Karpas-422 (cell line): ENCODE data around the gene SIAH2. TPM values are rescaled to one million over a fixed set of nuclear protein-coding genes. Genes with fewer than 3 reads are reported as not detected.
A peak's percentile ranks its signal among the peaks of the same experiment; 100 is the strongest.

ENCODE experiments used
- DNase-seq: peaks from one replicate; pipeline ENCODE4 v3.0.0-alpha.2; 2015
- H2AFZ ChIP-seq: fragments of 200-600 bp; sonication (generic); 2 replicates; pipeline ENCODE4 v1.6.1; 2014; ENCODE audit warnings: antibody characterized with exemption, low read length, mixed read lengths
- H3K27ac ChIP-seq: fragments of 200-600 bp; sonication (generic); 2 replicates; pipeline ENCODE4 v1.5.1; 2014; ENCODE audit warnings: mild to moderate bottlenecking, low read length, moderate library complexity
- H3K27me3 ChIP-seq: fragments of 200-600 bp; sonication (generic); 2 replicates; pipeline ENCODE4 v1.6.1; 2014; ENCODE audit warnings: low read length, mixed read lengths
- H3K36me3 ChIP-seq: fragments of 200-600 bp; sonication (generic); 2 replicates; pipeline ENCODE4 v1.6.1; 2014; ENCODE audit warnings: low read length, mixed read lengths; ENCODE audit not compliant: insufficient read depth
- H3K4me1 ChIP-seq: fragments of 200-600 bp; sonication (generic); 2 replicates; pipeline ENCODE4 v1.6.1; 2014; ENCODE audit warnings: mild to moderate bottlenecking, low read length, mixed read lengths
- H3K4me2 ChIP-seq: fragments of 200-600 bp; sonication (generic); 2 replicates; pipeline ENCODE4 v1.6.1; 2014; ENCODE audit warnings: low read length, low read depth, mild to moderate bottlenecking; ENCODE audit not compliant: poor library complexity, severe bottlenecking
- H3K4me3 ChIP-seq: fragments of 200-600 bp; sonication (generic); 2 replicates; pipeline ENCODE4 v1.5.1; 2014; ENCODE audit warnings: mild to moderate bottlenecking, antibody characterized with exemption, low read length, mixed read lengths
- H3K79me2 ChIP-seq: fragments of 200-600 bp; sonication (generic); 2 replicates; pipeline ENCODE4 v1.6.1; 2014; ENCODE audit warnings: mild to moderate bottlenecking, low read length, mixed read lengths
- H3K9ac ChIP-seq: fragments of 200-600 bp; sonication (generic); 2 replicates; pipeline ENCODE4 v1.6.0; 2014; ENCODE audit warnings: low read length
- H3K9me2 ChIP-seq: fragments of 200-600 bp; sonication (generic), shearing (Covaris generic); replicated peaks from 2 replicates; pipeline ENCODE4 v1.6.0; 2014; ENCODE audit warnings: mild to moderate bottlenecking, low read length, moderate library complexity; ENCODE audit not compliant: insufficient read depth
- H3K9me3 ChIP-seq: fragments of 300-700, 200-600 bp; sonication (generic); 2 replicates; pipeline ENCODE4 v1.6.1; 2014; ENCODE audit warnings: low read length, mixed read lengths
- H4K20me1 ChIP-seq: fragments of 200-600 bp; sonication (generic); 2 replicates; pipeline ENCODE4 v1.6.1; 2014; ENCODE audit warnings: mild to moderate bottlenecking, antibody characterized with exemption, low read length, low read depth; ENCODE audit not compliant: insufficient read depth
- total RNA-seq: library from RNA; depleted of rRNA; stranded (reverse); fragments of >200 nt; shearing (Covaris generic); gene quantifications from 2 replicates; pipeline ENCODE4 v1.2.3, GENCODE V29; 2014; ENCODE audit warnings: low replicate concordance

The SIAH2 gene
- total RNA-seq, 1 experiment from 2014 or later: 160 TPM

DNA sequence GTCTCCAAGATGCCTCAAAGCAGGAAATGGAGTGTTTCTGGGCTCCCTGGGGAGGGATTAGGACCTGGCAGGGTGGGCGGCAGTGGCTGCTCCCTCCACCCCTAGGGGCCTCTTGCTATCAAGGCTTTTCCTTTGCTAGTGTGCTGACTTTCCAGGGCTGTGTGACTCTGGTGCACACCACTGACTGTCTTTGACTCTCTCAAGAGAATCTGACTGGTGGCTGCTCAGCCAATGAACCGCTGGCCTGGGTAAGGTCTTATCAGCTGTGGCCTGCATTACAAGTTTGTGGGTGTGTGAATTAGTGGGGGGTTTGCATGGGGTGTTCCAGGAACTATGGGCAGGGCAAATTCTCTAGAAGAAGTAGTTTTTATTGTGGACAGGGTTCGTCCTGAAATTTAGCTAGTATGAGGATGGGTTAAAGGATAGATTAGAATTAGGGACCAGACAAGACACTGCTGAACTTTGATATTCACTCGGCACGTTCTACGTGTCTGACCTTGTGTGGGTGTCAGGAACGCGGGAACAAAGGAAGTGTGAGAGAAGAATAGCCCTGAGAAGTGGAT lies 29.5 kb downstream of the SIAH2 start:
- peaks cover 43% of the 10 kb centered on the region for H3K4me1 ChIP-seq
- H3K9me3 ChIP-seq: no peaks in the 10 kb centered on the region
- H3K9me2 ChIP-seq: no peaks in the 10 kb centered on the region
- no peak overlapping the region for H3K9ac ChIP-seq
- H3K36me3 ChIP-seq: peaks cover 12% of the 10 kb centered on the region; the same call in 1 of the 2 replicates
- peaks cover 11% of the 10 kb centered on the region for H3K79me2 ChIP-seq
- H2AFZ ChIP-seq: no peak overlapping the region
- peak; percentile 68 for DNase-seq
- no peaks in the 10 kb centered on the region for H3K27me3 ChIP-seq
- H3K27ac ChIP-seq: no peak overlapping the region
- H4K20me1 ChIP-seq: peaks cover 49% of the 10 kb centered on the region
- no peak overlapping the region for H3K4me3 ChIP-seq
- no peak overlapping the region for H3K4me2 ChIP-seq

DNA sequence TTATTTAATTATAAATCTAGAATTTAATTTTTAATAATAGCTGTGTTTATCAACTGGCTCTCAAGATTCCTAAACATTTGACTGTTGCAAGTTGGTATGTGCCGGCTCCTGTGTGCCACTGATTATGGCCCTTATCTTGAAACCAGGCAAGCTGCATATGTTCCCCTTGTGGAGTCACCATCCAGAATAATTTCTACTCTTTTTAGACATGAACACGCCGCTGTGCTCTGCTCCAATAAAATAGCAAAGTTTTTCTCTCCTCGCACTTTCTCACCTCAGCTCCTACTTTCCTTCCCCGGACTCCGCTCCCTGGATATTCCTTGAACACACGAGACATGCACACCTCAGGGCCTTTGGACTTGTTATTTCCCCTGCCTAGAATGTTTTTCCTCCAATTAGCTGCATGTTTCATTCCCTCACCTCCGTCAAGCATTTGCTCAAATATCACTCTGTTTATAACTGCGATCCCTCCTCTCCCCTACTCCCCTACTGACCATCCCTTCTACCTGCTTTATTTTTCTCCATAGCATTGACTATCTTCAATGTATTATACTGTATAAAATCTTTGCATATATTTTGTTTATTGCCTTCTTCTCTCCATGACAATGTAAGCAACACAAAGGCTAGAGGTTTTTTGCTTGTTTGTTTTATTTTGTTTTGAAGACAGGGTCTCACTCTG lies 33.1 kb downstream of the SIAH2 start:
- H3K79me2 ChIP-seq: peaks cover 3% of the 10 kb centered on the region; the same call in 1 of the 2 replicates
- H3K36me3 ChIP-seq: peaks cover 6% of the 10 kb centered on the region; the same call in 1 of the 2 replicates
- no peak overlapping the region for H3K4me3 ChIP-seq
- no peak for DNase-seq
- no peak overlapping the region for H2AFZ ChIP-seq
- H4K20me1 ChIP-seq: peaks cover 18% of the 10 kb centered on the region
- H3K4me2 ChIP-seq: no peak overlapping the region
- no peaks in the 10 kb centered on the region for H3K27me3 ChIP-seq
- peaks cover 18% of the 10 kb centered on the region for H3K4me1 ChIP-seq
- H3K27ac ChIP-seq: no peak overlapping the region
- no peaks in the 10 kb centered on the region for H3K9me2 ChIP-seq
- H3K9ac ChIP-seq: no peak overlapping the region
- no peaks in the 10 kb centered on the region for H3K9me3 ChIP-seq

DNA sequence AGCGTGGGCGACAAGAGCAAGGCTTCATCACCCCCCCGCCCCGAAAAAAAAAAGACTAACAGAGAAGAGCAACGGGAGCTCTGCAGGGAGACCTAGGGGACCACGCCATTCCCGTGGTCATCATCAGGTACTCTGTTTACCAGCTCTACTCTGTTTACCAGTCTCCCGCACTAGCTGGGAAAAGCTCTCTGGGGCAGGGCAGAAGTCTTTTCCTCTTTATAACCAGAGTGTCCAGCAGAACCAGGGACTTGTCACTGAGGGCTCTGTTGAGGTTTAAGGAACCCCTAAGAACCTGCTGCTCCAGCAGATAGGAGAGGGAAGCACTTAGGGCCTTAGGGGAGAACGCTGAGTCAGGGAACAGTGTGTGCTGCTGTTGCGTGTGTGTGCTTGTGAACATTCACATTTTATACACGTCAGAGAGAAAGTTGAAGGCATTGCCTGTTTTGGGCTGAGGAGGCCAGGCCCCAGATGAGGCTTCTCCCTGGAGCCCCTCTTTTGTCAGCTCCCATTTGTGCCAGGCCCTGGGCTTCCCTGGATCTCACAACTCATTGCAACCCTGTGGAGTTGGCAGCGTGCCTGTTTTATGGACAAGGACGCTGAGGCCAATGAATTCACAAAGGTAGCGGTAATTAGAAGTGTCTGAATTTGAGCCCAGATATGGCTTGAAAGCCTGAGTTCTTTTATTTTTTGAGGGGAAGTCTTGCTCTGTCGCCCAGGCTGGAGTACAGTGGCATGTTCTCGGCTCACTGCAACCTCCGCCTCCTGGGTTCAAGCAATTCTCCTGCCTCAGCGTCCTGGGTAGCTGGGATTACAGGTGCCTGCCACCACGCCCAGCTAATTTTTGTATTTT lies 35.1 kb downstream of the SIAH2 start:
- Histone ChIP-seq H3K4me2 (no peak overlapping the region), H3K9ac (no peak overlapping the region), H3K9me2 (no peaks in the 10 kb centered on the region), H3K27me3 (no peaks in the 10 kb centered on the region), H3K9me3 (no peaks in the 10 kb centered on the region), H2AFZ (no peak overlapping the region), H4K20me1 (peaks cover 4% of the 10 kb centered on the region; the same call in 1 of the 2 replicates), H3K36me3 (0 out of 2 replicates have a peak, but pooled peaks cover 3% of the 10 kb centered on the region), H3K27ac (no peak overlapping the region), H3K79me2 (peaks cover 3% of the 10 kb centered on the region; the same call in 1 of the 2 replicates), H3K4me1 (peaks cover 17% of the 10 kb centered on the region), H3K4me3 (no peak overlapping the region)
- DNase-seq: no peak

DNA sequence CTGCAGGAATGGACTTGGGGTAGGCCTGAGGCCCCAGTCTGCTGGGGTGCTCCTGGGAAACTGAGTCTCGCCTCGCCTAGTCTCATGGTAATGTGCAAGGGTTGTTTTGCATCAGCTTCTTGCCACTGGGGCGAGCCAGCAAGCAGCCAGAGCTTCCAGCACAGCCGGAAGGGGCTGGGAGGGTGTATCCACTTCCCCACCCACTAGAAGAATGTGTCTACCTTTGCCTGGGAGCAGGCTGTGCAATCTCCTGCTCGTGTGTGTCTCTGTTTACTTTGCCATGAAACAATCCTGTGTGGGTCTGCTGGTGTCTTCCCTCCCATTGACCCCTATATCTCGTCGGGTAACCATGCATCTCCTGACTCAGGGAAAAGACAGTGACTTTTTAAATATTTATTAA lies 37.4 kb downstream of the SIAH2 start:
- peak; percentile 40 for DNase-seq
- no peaks in the 10 kb centered on the region for H3K9me2 ChIP-seq
- H3K79me2 ChIP-seq: no peaks in the 10 kb centered on the region
- H3K4me1 ChIP-seq: peaks cover 32% of the 10 kb centered on the region
- H3K9me3 ChIP-seq: no peaks in the 10 kb centered on the region
- H3K36me3 ChIP-seq: no peaks in the 10 kb centered on the region
- no peak overlapping the region for H3K27ac ChIP-seq
- no peak overlapping the region for H3K4me2 ChIP-seq
- H4K20me1 ChIP-seq: no peaks in the 10 kb centered on the region
- H3K27me3 ChIP-seq: no peaks in the 10 kb centered on the region
- H3K4me3 ChIP-seq: no peak overlapping the region
- H3K9ac ChIP-seq: no peak overlapping the region
- no peak overlapping the region for H2AFZ ChIP-seq

DNA sequence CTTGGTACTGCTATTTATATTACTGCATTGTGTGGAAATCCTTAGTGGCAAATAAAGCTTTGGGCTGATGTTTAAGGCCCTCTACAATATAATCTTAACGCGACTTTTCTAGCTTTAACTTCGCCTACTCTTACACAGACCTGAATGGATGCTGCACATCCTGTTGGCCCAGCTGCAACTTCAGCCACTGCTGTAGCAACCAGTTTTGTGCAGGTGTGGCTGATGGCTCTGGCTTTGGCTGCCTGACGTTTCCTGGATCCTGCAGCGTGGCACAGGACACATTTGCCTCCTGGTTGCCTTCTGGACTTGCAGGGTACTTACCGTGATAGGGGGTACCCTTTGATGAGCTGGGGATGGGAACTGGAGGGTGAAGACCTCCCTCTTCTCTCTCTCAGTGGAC lies 39.0 kb downstream of the SIAH2 start:
- H3K4me1 ChIP-seq: peaks cover 32% of the 10 kb centered on the region
- no peak overlapping the region for H2AFZ ChIP-seq
- no peak overlapping the region for H3K4me2 ChIP-seq
- H3K9ac ChIP-seq: no peak overlapping the region
- no peak overlapping the region for H3K4me3 ChIP-seq
- H3K9me3 ChIP-seq: no peaks in the 10 kb centered on the region
- DNase-seq: no peak
- no peak overlapping the region for H3K27ac ChIP-seq
- no peaks in the 10 kb centered on the region for H3K36me3 ChIP-seq
- H3K9me2 ChIP-seq: no peaks in the 10 kb centered on the region
- H4K20me1 ChIP-seq: no peaks in the 10 kb centered on the region
- no peaks in the 10 kb centered on the region for H3K79me2 ChIP-seq
- H3K27me3 ChIP-seq: no peaks in the 10 kb centered on the region

DNA sequence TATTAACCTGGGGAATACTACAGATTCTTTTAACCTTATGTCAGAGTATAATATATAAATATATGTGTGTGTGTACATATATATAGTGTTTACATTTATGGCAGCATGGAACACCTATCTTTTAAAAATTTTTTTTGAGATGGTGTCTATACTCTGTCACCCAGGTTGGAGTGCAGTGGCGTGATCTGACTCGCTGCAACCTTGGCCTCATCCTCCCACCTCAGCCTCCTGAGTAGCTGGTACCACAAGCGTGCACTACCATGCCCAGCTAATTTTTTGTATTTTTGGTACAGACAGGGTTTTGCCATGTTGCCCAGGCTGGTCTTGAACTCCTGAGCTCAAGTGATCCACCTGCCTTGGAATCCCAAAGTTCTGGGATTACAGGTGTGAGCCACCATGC lies 40.7 kb downstream of the SIAH2 start:
- Histone ChIP-seq H3K4me2 (peak overlapping the region; percentile 50), H3K27me3 (no peaks in the 10 kb centered on the region), H4K20me1 (no peaks in the 10 kb centered on the region), H3K27ac (0 out of 2 replicates have a peak overlapping the region, but pooled peaks have one; percentile 6), H2AFZ (no peak overlapping the region), H3K9me3 (no peaks in the 10 kb centered on the region), H3K4me1 (peaks cover 32% of the 10 kb centered on the region), H3K4me3 (no peak overlapping the region), H3K79me2 (no peaks in the 10 kb centered on the region), H3K9ac (no peak overlapping the region), H3K36me3 (no peaks in the 10 kb centered on the region), H3K9me2 (no peaks in the 10 kb centered on the region)
- DNase-seq: no peak

DNA sequence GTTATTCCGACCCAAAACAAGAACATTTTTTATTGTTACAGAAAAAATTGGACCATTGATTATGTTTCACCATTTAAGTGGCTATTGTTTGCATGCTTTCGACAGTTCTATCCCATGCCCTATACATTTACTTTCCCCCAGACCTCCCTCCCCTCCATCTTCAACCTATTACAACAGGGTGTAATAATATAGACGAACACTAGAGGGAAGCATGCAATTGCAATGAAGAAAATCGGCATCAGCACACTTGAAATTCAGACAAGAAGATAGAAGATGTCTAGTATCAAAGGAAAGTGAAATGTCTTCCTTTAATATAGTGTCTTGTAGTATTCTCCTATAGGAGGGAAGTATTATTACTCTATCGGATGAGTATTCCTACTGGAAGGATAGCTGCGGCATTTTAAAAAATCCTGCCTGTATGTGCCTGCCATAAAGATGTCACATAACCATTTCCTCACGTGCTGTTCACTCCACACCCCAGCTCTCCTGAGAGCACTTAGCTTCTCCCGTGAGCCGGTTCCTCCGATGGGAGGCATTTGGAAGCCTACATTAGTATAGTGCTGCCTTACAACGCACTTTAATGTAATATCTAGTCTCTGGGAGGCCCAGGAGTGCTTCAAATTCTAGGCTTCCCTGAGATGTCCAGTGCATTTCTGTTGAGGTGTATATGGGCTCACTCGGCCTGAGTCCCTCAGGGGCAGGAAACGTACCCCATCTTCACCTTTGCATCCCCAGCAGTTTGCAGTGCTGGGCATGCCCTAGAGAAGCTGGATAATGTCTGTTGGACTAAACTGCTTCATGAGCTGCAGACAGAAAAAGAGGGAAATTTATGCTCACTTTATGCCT lies 41.5 kb downstream of the SIAH2 start:
- Histone ChIP-seq H3K27me3 (no peaks in the 10 kb centered on the region), H4K20me1 (no peaks in the 10 kb centered on the region), H3K27ac (peak overlapping the region; percentile 27; the same call in 1 of the 2 replicates), H3K4me3 (peak overlapping the region; percentile 4; the same call in 1 of the 2 replicates), H3K4me2 (peak overlapping the region; percentile 50), H2AFZ (no peak overlapping the region), H3K9ac (peak overlapping the region; percentile 35; the same call in 1 of the 2 replicates), H3K4me1 (peaks cover 32% of the 10 kb centered on the region), H3K9me2 (no peaks in the 10 kb centered on the region), H3K79me2 (no peaks in the 10 kb centered on the region), H3K9me3 (no peaks in the 10 kb centered on the region), H3K36me3 (no peaks in the 10 kb centered on the region)
- peak; percentile 91 for DNase-seq
